Activated CD4-positive, CD25-positive, alpha-beta regulatory T cell treated with anti-CD3 and anti-CD28 coated beads, Interleukin-2, amount 50 U/mL, for 16 hours (primary cell): Measurements from ENCODE around the gene CRADD.
"Not testable (repeated sequence)": the region's sequence is repeated elsewhere in the genome, so short reads cannot be mapped to it uniquely, and the experiment has no call there.

ENCODE experiments used
- DNase-seq: peaks from one replicate; pipeline ENCODE4 v3.0.0-alpha.2; 2020; ENCODE audit warnings: low read depth, low spot score

CRADD gene

DNA sequence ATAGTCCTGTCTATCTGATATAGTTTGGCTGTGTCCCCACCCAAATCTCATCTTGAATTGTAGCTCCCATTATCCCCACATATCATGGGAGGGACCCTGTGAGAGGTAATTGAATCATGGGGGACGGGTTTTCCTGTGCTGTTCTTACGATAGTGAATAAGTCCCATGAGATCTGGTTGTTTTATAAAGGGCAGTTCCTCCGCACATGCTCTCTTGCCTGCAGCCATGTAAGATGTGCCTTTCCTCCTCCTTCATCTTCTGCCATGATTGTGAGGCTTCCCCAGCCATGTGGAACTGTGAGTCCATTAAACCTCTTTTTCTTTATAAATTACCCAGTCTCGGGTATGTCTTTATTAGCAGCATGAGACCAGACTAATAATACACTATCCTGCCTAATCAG lies 251.9 kb downstream of the CRADD start:
- DNase-seq = not testable (repeated sequence)

DNA sequence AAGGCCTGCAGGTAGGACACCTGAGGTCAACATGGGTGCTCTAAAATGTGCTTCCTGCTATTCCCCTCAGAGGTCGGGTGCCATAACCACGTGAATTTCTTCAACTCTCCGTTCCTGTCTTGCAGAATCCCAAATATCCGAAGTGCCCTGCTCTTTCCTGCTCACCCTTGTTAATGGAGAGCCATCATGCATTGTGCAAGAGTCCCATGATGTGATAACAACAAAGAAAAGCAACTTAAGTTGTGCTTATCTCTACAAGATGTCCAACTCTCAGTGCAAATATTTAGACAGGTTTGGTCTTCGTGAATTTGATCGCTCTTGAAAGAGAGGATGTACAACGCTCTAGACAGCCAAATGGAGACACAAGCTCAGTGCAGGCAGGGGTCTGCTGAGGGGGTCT lies 260.6 kb downstream of the CRADD start:
- no peak for DNase-seq

DNA sequence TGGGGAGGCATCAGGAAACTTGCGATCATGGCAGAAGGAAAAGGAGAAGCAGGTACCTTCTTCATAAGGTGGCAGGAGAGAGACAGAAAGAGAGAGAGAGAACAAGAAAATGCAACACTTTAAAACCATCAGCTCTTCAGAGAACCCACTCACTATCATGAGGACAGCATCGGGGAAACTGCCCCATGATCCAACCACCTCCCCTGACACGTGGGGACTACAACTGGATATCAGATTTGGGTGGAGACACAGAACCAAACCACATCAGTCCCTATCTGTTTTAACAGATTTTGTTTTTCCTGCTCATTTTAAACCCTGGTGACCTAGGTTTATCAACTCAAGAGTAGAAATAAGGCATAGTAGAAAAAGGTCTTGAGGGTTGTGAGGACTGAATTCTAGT lies 261.1 kb downstream of the CRADD start:
- no peak for DNase-seq

DNA sequence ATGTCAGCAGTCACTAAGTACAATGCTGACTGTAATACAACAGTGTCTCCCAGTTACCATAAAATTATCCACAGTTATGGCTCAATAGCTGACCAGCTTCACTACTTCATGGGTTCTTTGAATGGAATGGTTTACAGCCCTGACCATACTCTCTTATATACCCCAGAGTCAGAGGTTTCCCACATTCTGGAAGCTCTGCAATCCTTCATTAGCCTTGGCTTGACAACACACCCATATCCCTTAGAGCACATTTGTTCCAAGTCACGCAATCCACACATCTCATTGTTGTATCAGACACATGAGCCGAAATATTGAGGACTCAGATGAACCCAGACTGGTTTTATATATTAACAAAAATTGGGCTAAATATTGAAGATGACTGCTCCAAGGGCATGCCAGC lies 261.8 kb downstream of the CRADD start:
- no peak for DNase-seq

DNA sequence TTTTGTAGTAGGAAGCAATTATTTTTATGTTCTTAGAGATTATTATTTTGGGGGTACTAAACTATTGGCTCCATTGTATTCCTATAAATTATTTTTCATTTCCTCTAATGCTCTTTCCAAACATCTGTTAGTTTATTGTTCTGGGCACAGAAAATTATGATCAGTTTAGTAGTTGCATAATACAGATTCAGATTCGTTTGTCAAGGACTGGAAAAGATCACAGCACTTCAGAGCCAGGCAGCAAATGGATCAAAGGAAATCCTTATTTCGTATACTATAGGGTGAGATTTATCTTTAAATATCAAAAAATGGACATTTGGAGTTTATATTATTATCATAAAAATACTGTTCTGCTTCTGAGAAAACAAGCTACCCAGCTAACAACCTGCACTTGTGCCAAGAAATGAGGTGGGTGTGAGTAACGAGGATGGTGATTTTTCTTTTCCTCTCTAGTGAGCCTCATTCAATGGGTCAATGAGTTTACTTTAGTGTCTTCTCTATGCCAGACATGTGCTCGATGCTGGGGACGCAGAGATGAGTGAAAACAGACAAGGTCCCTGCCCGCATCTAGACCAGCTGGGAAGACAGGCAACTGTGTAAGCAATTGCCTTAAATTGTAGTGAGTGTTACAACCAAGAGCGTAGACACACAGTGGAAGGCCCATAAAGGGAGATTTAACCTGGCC lies 262.6 kb downstream of the CRADD start:
- DNase-seq = no peak

DNA sequence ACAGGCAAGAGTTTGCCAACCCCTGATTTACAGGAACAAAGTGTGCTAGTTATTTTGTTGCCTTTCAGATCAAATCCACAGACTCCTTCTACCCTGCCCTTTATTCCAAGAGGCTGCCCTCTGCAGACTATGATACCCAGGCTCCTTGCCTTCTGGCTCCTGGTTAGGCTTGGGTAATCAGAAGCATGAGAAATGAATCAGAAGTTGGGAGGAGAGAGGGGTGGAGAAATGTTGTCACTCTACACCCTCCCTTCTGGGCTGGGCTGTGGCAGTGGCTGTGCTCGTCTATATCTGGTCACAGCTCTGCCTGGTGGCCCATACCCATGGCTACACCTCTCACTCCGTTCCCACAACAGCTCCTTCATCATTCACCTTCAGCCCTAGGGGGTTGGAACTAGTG lies 266.6 kb downstream of the CRADD start:
- DNase-seq = no peak

DNA sequence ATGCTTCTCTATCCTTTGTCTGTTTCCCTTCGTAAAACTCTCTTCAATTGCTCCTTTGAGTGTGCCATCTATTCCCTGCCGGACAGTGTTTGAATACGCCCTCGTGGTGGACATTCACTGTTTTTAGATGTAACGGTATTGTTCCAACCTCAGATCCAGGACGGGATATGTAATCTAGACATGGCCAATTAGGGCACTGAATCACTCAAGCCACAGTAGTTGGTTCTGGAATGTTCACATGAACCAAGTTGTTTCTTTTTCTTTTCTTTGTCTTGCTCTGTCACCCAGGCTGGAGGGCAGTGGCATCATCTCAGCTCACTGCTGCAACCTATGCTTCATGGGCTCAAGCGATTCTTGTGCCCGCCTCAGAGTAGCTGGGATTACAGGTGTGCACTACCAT lies 267.0 kb downstream of the CRADD start:
- no peak for DNase-seq
